ENCODE data around the gene UPB1. TPM values are rescaled to one million over a fixed set of nuclear protein-coding genes. Genes with fewer than 3 reads are reported as not detected.

UPB1 gene
- polyA plus RNA-seq, 3 donors: 0.16 to 0.27 (median 0.22) TPM

Other genes starting within 250 kb of the UPB1 start
- 10 to 100 TPM in 2 of 3 donors, 1 to 10 TPM in 1; 8.8 to 14.7 (median 10.2) TPM for gene SPECC1L, start 224.5 kb upstream of the UPB1 start, polyA plus RNA-seq
- gene ADORA2A, start 67.7 kb upstream of the UPB1 start, polyA plus RNA-seq: 1 to 10 TPM in 2 of 3 donors, under 1 TPM in 1; 0.90 to 2.5 (median 1.1) TPM
- 100 to 1,000 TPM in 1 of 3 donors, 10 to 100 TPM in 2; 48.4 to 121 (median 73.6) TPM for gene GUCD1, start 59.8 kb downstream of the UPB1 start, polyA plus RNA-seq
- 100 to 1,000 TPM in 1 of 3 donors, 10 to 100 TPM in 2; 39.6 to 107 (median 89.5) TPM for gene SNRPD3, start 60.7 kb downstream of the UPB1 start, polyA plus RNA-seq
- 10 to 100 TPM in 2 of 3 donors, 1 to 10 TPM in 1; 5.8 to 12.5 (median 10.8) TPM for gene LRRC75B, start 97.7 kb downstream of the UPB1 start, polyA plus RNA-seq
- 10 to 100 TPM in 1 of 3 donors, 1 to 10 TPM in 2; 3.8 to 37.1 (median 5.4) TPM for gene GGT1, start 107.9 kb downstream of the UPB1 start, polyA plus RNA-seq

Measured in adipose tissue (tissue), 3 donors.